ENCODE measurements around the gene COG5. TPM values are rescaled to one million over a fixed set of nuclear protein-coding genes. Genes with fewer than 3 reads are reported as not detected.

The COG5 gene
- total and polyA plus RNA-seq, 2 of the 8 experiments (the other 6 are each of a cell fraction or from before 2014, with no cell fraction given) = 10.5 to 28.1 TPM

GRCh38 chr7:107230334-107230733 is 333.4 kb downstream of the COG5 start:
- FAIRE-seq (no peak), DNase-seq (ENCODE audit: low read depth in 1 of 2, low spot score in 2 of 2) (no peak)
- WGBS, 2 experiments (ENCODE audit: extremely low coverage in 1 of 2, insufficient coverage in 1 of 2, insufficient read length in 1 of 2, insufficient replicate concordance in 2 of 2, low coverage in 1 of 2, low lambda C conversion rate in 2 of 2, missing lambda C conversion rate in 1 of 2) = 97% methylated on average over 3 of the region's 3 CpGs; no CpG with 5 or more reads in 1 of the 2 experiments
- Histone ChIP-seq H2BK20ac (ENCODE audit: low read length) (no peak overlapping the region), H4K8ac (ENCODE audit: extremely low read depth, insufficient read depth, low read length) (no peak overlapping the region), H3K79me1 (ENCODE audit: low read depth, low read length) (no peaks in the 10 kb centered on the region), H3K4me2 (ENCODE audit: insufficient read depth in 1 of 2, low read depth in 2 of 2, low read length in 2 of 2) (no peak overlapping the region), H3K23ac (ENCODE audit: insufficient read length) (no peak overlapping the region), H3K4me1 (replicated peaks in 1 of 4; ENCODE audit: control insufficient read depth in 3 of 4, insufficient read depth in 4 of 4, low read length in 3 of 4) (peaks cover 0 to 9% (median 2%) of the 10 kb centered on the region in 4 experiments; a peak in 3 of 7 replicates), H4K5ac (ENCODE audit: insufficient read length, low read depth, low read length) (no peak overlapping the region), H3K79me2 (ENCODE audit: control insufficient read depth in 1 of 2, insufficient read depth in 2 of 2, low read length in 2 of 2) (no peaks in the 10 kb centered on the region), H3K18ac (ENCODE audit: extremely low read depth, low read length) (no peak overlapping the region), H3K9ac (replicated peaks in 1 of 4; ENCODE audit: extremely low read depth in 1 of 4, low read depth in 3 of 4, low read length in 3 of 4) (no peak overlapping the region), H4K91ac (replicated peaks; ENCODE audit: insufficient read length, low read length) (no peak overlapping the region), H2AK5ac (ENCODE audit: low read depth, low read length) (no peak overlapping the region), H3K4me3 (ENCODE audit: extremely low read depth in 1 of 4, insufficient read depth in 2 of 4, low read depth in 3 of 4, low read length in 4 of 4) (no peak overlapping the region), H3K4ac (replicated peaks; ENCODE audit: insufficient read length, low read depth, low read length) (no peak overlapping the region), H3K14ac (ENCODE audit: insufficient read length) (no peak overlapping the region), H3K36me3 (ENCODE audit: control insufficient read depth in 2 of 4, insufficient read depth in 4 of 4, low read length in 3 of 4) (no peaks in the 10 kb centered on the region), H2BK120ac (replicated peaks; ENCODE audit: low read depth, low read length) (no peak overlapping the region), H3K23me2 (ENCODE audit: low read depth, low read length) (no peaks in the 10 kb centered on the region), H2BK5ac (ENCODE audit: low read depth, low read length) (no peak overlapping the region), H4K20me1 (replicated peaks in 1 of 2; ENCODE audit: control insufficient read depth in 1 of 2, insufficient read depth in 2 of 2, low read length in 2 of 2) (no peaks in the 10 kb centered on the region), H2BK12ac (ENCODE audit: low read depth, low read length) (no peak overlapping the region), H2AFZ (ENCODE audit: low read length) (no peak overlapping the region), H2BK15ac (ENCODE audit: low read length) (no peak overlapping the region), H3K56ac (replicated peaks; ENCODE audit: insufficient read length, low read depth, low read length) (no peak overlapping the region), H3K9me3 (ENCODE audit: insufficient read depth in 2 of 2, low read depth in 1 of 2, low read length in 1 of 2) (no peaks in the 10 kb centered on the region), H3K27me3 (replicated peaks in 1 of 4; ENCODE audit: control insufficient read depth in 3 of 4, extremely low read depth in 1 of 4, insufficient read depth in 3 of 4, low read length in 3 of 4) (no peaks in the 10 kb centered on the region), H3K27ac (ENCODE audit: low read depth, low read length) (no peak overlapping the region)
- no peak for TF ChIP-seq ATF2 (IDR thresholded peaks at IDR 0.05; ENCODE audit: low read length)
- no peak for TF ChIP-seq KDM1A (IDR thresholded peaks at IDR 0.05; ENCODE audit: borderline replicate concordance, low read length)
- TF ChIP-seq, protein P1, sequence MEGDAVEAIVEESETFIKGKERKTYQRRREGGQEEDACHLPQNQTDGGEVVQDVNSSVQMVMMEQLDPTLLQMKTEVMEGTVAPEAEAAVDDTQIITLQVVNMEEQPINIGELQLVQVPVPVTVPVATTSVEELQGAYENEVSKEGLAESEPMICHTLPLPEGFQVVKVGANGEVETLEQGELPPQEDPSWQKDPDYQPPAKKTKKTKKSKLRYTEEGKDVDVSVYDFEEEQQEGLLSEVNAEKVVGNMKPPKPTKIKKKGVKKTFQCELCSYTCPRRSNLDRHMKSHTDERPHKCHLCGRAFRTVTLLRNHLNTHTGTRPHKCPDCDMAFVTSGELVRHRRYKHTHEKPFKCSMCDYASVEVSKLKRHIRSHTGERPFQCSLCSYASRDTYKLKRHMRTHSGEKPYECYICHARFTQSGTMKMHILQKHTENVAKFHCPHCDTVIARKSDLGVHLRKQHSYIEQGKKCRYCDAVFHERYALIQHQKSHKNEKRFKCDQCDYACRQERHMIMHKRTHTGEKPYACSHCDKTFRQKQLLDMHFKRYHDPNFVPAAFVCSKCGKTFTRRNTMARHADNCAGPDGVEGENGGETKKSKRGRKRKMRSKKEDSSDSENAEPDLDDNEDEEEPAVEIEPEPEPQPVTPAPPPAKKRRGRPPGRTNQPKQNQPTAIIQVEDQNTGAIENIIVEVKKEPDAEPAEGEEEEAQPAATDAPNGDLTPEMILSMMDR (IDR thresholded peaks at IDR 0.05; ENCODE audit: control extremely low read depth in 1 of 3, insufficient read depth in 1 of 3, low read depth in 1 of 3, low read length in 3 of 3) = no peak
- no peak for TF ChIP-seq CTBP2 (IDR thresholded peaks at IDR 0.05; ENCODE audit: borderline replicate concordance, insufficient read depth, insufficient read length, low read length)
- POLR2A ChIA-PET (ENCODE audit: partially characterized antibody) = no interaction called here
- CTCF ChIA-PET (ENCODE audit: partially characterized antibody) = interaction anchor here (1.4 kb wide), 1 partner anchor 17 kb away, joined by 4 read pairs; no protein-coding TSS in a partner anchor
